HEK293 (cell line): ENCODE results near the gene SNHG17.

Experiments used
- HOXC10 ChIP-seq: sonication (generic); formaldehyde crosslinking; IDR thresholded peaks from 2 replicates; pipeline ENCODE4 v1.8.1; 2023; ENCODE audit warnings: mild to moderate bottlenecking, missing genetic modification reagents
- ZNF701 ChIP-seq: fragments of 450-650 bp; formaldehyde crosslinking; IDR thresholded peaks from 2 replicates; pipeline ENCODE4 v1.5.1; 2016; ENCODE audit warnings: missing biosample characterization, missing genetic modification characterization
- ZNF792 ChIP-seq: fragments of 450-650 bp; formaldehyde crosslinking; IDR thresholded peaks from 2 replicates; pipeline ENCODE4 v1.5.1; 2016; ENCODE audit warnings: missing biosample characterization, missing genetic modification characterization
- ZSCAN30 ChIP-seq: fragments of 450-650 bp; IDR thresholded peaks from 2 replicates; pipeline ENCODE4 v1.5.1; 2018; ENCODE audit warnings: missing biosample characterization, mild to moderate bottlenecking, missing genetic modification characterization, moderate library complexity
- TF ChIP-seq, protein P1 (sequence below): fragments of 450-650 bp; formaldehyde crosslinking; IDR thresholded peaks from 2 replicates; pipeline ENCODE4 v1.5.1; 2016; ENCODE audit warnings: missing biosample characterization, missing genetic modification characterization
- TF ChIP-seq, protein P2 (sequence below): fragments of 450-650 bp; formaldehyde crosslinking; IDR thresholded peaks from 2 replicates; pipeline ENCODE4 v1.5.1; 2017; ENCODE audit warnings: missing biosample characterization, missing genetic modification characterization
- TF ChIP-seq, protein P3 (sequence below): fragments of 450-650 bp; formaldehyde crosslinking; IDR thresholded peaks from 2 replicates; pipeline ENCODE4 v1.5.1; 2017; ENCODE audit warnings: missing biosample characterization, missing genetic modification characterization
- TF ChIP-seq, protein P4 (sequence below): fragments of 450-650 bp; formaldehyde crosslinking; IDR thresholded peaks from 2 replicates; pipeline ENCODE4 v1.5.1; 2016; ENCODE audit warnings: missing biosample characterization, missing genetic modification characterization
- TF ChIP-seq, protein P5 (sequence below): fragments of 450-650 bp; formaldehyde crosslinking; IDR thresholded peaks from 2 replicates; pipeline ENCODE4 v1.5.1; 2016; ENCODE audit warnings: missing biosample characterization, missing genetic modification characterization

DNA sequence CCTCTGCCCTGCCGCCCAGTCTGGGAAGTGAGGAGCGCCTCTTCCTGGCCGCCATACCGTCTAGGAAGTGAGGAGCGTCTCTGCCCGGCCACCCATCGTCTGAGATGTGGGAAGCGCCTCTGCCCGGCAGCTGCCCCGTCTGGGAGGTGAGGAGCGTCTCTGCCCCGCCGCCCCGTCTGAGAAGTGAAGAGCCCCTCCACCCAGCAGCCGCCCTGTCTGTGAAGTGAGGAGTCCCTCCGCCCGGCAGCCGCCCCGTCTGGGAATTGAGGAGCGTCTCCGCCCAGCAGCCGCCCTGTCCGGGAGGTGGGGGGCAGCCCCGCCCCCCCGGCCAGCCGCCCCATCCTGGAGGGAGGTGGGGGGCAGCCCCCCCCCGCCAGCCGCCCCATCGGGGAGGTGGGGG, 27.8 kb downstream of the SNHG17 start:
- TF ChIP-seq ZSCAN30 (no peak), ZNF792 (tag by site-specific recombination) (no peak), ZNF701 (tag by site-specific recombination) (no peak), HOXC10 (CRISPR knock-in tag) (no peak)
- TF ChIP-seq, protein P1, sequence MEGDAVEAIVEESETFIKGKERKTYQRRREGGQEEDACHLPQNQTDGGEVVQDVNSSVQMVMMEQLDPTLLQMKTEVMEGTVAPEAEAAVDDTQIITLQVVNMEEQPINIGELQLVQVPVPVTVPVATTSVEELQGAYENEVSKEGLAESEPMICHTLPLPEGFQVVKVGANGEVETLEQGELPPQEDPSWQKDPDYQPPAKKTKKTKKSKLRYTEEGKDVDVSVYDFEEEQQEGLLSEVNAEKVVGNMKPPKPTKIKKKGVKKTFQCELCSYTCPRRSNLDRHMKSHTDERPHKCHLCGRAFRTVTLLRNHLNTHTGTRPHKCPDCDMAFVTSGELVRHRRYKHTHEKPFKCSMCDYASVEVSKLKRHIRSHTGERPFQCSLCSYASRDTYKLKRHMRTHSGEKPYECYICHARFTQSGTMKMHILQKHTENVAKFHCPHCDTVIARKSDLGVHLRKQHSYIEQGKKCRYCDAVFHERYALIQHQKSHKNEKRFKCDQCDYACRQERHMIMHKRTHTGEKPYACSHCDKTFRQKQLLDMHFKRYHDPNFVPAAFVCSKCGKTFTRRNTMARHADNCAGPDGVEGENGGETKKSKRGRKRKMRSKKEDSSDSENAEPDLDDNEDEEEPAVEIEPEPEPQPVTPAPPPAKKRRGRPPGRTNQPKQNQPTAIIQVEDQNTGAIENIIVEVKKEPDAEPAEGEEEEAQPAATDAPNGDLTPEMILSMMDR (tag by site-specific recombination): no peak
- TF ChIP-seq, protein P2, sequence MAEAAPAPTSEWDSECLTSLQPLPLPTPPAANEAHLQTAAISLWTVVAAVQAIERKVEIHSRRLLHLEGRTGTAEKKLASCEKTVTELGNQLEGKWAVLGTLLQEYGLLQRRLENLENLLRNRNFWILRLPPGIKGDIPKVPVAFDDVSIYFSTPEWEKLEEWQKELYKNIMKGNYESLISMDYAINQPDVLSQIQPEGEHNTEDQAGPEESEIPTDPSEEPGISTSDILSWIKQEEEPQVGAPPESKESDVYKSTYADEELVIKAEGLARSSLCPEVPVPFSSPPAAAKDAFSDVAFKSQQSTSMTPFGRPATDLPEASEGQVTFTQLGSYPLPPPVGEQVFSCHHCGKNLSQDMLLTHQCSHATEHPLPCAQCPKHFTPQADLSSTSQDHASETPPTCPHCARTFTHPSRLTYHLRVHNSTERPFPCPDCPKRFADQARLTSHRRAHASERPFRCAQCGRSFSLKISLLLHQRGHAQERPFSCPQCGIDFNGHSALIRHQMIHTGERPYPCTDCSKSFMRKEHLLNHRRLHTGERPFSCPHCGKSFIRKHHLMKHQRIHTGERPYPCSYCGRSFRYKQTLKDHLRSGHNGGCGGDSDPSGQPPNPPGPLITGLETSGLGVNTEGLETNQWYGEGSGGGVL (tag by site-specific recombination): no peak
- TF ChIP-seq, protein P3, sequence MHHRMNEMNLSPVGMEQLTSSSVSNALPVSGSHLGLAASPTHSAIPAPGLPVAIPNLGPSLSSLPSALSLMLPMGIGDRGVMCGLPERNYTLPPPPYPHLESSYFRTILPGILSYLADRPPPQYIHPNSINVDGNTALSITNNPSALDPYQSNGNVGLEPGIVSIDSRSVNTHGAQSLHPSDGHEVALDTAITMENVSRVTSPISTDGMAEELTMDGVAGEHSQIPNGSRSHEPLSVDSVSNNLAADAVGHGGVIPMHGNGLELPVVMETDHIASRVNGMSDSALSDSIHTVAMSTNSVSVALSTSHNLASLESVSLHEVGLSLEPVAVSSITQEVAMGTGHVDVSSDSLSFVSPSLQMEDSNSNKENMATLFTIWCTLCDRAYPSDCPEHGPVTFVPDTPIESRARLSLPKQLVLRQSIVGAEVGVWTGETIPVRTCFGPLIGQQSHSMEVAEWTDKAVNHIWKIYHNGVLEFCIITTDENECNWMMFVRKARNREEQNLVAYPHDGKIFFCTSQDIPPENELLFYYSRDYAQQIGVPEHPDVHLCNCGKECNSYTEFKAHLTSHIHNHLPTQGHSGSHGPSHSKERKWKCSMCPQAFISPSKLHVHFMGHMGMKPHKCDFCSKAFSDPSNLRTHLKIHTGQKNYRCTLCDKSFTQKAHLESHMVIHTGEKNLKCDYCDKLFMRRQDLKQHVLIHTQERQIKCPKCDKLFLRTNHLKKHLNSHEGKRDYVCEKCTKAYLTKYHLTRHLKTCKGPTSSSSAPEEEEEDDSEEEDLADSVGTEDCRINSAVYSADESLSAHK (tag by site-specific recombination): no peak
- TF ChIP-seq, protein P4, sequence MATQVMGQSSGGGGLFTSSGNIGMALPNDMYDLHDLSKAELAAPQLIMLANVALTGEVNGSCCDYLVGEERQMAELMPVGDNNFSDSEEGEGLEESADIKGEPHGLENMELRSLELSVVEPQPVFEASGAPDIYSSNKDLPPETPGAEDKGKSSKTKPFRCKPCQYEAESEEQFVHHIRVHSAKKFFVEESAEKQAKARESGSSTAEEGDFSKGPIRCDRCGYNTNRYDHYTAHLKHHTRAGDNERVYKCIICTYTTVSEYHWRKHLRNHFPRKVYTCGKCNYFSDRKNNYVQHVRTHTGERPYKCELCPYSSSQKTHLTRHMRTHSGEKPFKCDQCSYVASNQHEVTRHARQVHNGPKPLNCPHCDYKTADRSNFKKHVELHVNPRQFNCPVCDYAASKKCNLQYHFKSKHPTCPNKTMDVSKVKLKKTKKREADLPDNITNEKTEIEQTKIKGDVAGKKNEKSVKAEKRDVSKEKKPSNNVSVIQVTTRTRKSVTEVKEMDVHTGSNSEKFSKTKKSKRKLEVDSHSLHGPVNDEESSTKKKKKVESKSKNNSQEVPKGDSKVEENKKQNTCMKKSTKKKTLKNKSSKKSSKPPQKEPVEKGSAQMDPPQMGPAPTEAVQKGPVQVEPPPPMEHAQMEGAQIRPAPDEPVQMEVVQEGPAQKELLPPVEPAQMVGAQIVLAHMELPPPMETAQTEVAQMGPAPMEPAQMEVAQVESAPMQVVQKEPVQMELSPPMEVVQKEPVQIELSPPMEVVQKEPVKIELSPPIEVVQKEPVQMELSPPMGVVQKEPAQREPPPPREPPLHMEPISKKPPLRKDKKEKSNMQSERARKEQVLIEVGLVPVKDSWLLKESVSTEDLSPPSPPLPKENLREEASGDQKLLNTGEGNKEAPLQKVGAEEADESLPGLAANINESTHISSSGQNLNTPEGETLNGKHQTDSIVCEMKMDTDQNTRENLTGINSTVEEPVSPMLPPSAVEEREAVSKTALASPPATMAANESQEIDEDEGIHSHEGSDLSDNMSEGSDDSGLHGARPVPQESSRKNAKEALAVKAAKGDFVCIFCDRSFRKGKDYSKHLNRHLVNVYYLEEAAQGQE: no peak
- TF ChIP-seq, protein P5, sequence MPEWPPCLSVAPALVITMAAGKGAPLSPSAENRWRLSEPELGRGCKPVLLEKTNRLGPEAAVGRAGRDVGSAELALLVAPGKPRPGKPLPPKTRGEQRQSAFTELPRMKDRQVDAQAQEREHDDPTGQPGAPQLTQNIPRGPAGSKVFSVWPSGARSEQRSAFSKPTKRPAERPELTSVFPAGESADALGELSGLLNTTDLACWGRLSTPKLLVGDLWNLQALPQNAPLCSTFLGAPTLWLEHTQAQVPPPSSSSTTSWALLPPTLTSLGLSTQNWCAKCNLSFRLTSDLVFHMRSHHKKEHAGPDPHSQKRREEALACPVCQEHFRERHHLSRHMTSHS (tag by site-specific recombination): no peak
